HCT116 (cell line): ENCODE results near the gene CDH4. TPM values are rescaled to one million over a fixed set of nuclear protein-coding genes. Genes with fewer than 3 reads are reported as not detected.

Experiments
- ATAC-seq: fragments of 200-7000 bp; cut with Tn5 transposase; 2 replicates; pipeline ENCODE4 v1.9.1; 2020; ENCODE audit warnings: mild to moderate bottlenecking, moderate library complexity
- BruUV-seq: library from RNA; stranded (reverse); fragments of 400-500 nt; replicated peaks from 2 replicates; lab custom pipeline; 2021; lab: Mats Ljungman, UMichigan
- CTCF ChIA-PET: fragments of 300-600 bp; sonication (Branson Sonifier 250); formaldehyde crosslinking; loops from one replicate; lab custom pipeline; 2021; ENCODE audit warnings: antibody characterized with exemption; lab: Charles Lee
- POLR2A ChIA-PET: fragments of 300-600, 350-600 bp; sonication (Branson Sonifier 250); formaldehyde crosslinking; loops from one replicate; lab custom pipeline; 2021; ENCODE audit warnings: antibody characterized with exemption; lab: Charles Lee
- RAD21 ChIA-PET, 2 experiments: fragments of 300-600 bp; sonication (Branson Sonifier 250); formaldehyde crosslinking; loops; one replicate each; lab custom pipeline; 2023; ENCODE audit warnings: low total read pairs in 2 of 2; ENCODE audit not compliant: uncharacterized antibody in 2 of 2, unreplicated experiment in 2 of 2, low non-redundant PET in 1 of 2; lab: Charles Lee
- DNase-seq: peaks from one replicate; pipeline ENCODE4 v3.0.0-alpha.2; 2010; ENCODE audit warnings: low read depth, low spot score
- H2AFZ ChIP-seq: fragments of 200-600 bp; shearing (Covaris generic), sonication (generic); 2 replicates; pipeline ENCODE4 v1.6.1; 2017; ENCODE audit warnings: low read depth, mixed run types, mixed read lengths, antibody characterized with exemption, low read length; ENCODE audit not compliant: poor library complexity, severe bottlenecking
- H3K27ac ChIP-seq: 2 replicates; pipeline ENCODE4 v1.5.1; 2012; ENCODE audit warnings: low read depth, low read length
- H3K27me3 ChIP-seq: fragments of 200-600 bp; sonication (generic); 2 replicates; pipeline ENCODE4 v1.6.1; 2016; ENCODE audit warnings: mixed run types, low read length, mixed read lengths; ENCODE audit not compliant: insufficient read depth
- H3K36me3 ChIP-seq, 2 experiments: fragments of 200-500 bp in 1 of 2; fragments of 200-600 bp in 1 of 2; sonication (Bioruptor generic) in 1 of 2; sonication (generic) in 1 of 2; 2 replicates each; pipeline versions ENCODE4 v1.5.1 to v1.6.1; 2014 to 2016; ENCODE audit warnings: low read length in 2 of 2, inconsistent platforms in 1 of 2, mixed read lengths in 1 of 2, mixed run types in 1 of 2; ENCODE audit not compliant: insufficient read depth in 2 of 2, control insufficient read depth in 1 of 2
- H3K4me1 ChIP-seq, 2 experiments: fragments of 200-600 bp in 1 of 2; sonication (generic) in 1 of 2; 2 replicates each; pipeline versions ENCODE4 v1.5.1 to v1.6.1; 2012 to 2017; ENCODE audit warnings: low read length in 2 of 2, inconsistent platforms in 1 of 2, mild to moderate bottlenecking in 1 of 2, mixed read lengths in 1 of 2, mixed run types in 1 of 2, moderate library complexity in 1 of 2; ENCODE audit not compliant: insufficient read depth in 2 of 2, control insufficient read depth in 1 of 2
- H3K4me2 ChIP-seq: fragments of 200-600 bp; sonication (generic); 2 replicates; pipeline ENCODE4 v1.6.1; 2017; ENCODE audit warnings: mixed run types, low read length, mixed read lengths
- H3K4me3 ChIP-seq, 2 experiments: fragments of 200-600 bp in 1 of 2; sonication (generic) in 1 of 2; replicated peaks in 1 of 2; 2 replicates each; pipeline ENCODE4 v1.5.1; 2011 to 2016; ENCODE audit warnings: low read length in 2 of 2, control low read depth in 1 of 2, low read depth in 1 of 2, mild to moderate bottlenecking in 1 of 2, mixed read lengths in 1 of 2, mixed run types in 1 of 2
- H3K79me2 ChIP-seq: fragments of 200-600 bp; sonication (generic); 2 replicates; pipeline ENCODE4 v1.6.1; 2017; ENCODE audit warnings: mild to moderate bottlenecking, mixed run types, low read length, moderate library complexity, mixed read lengths; ENCODE audit not compliant: insufficient read depth
- H3K9ac ChIP-seq: fragments of 200-600 bp; sonication (generic); 2 replicates; pipeline ENCODE4 v1.6.1; 2016; ENCODE audit warnings: low read length, mixed read lengths
- H3K9me2 ChIP-seq: fragments of 200-600 bp; sonication (generic), shearing (Covaris generic); 2 replicates; pipeline ENCODE4 v1.6.1; 2017; ENCODE audit warnings: mixed run types, mild to moderate bottlenecking, moderate library complexity; ENCODE audit not compliant: insufficient read depth
- H3K9me3 ChIP-seq, 2 experiments: fragments of 200-500 bp in 1 of 2; fragments of 200-600 bp in 1 of 2; sonication (Bioruptor generic) in 1 of 2; sonication (generic) in 1 of 2; 2 replicates each; pipeline ENCODE4 v1.6.1; 2014 to 2017; ENCODE audit warnings: low read length in 2 of 2, mixed read lengths in 2 of 2, inconsistent platforms in 1 of 2, low read depth in 1 of 2, mild to moderate bottlenecking in 1 of 2, mixed run types in 1 of 2, moderate library complexity in 1 of 2; ENCODE audit not compliant: control insufficient read depth in 1 of 2, insufficient read depth in 1 of 2
- H4K20me1 ChIP-seq: fragments of 200-600 bp; sonication (generic), shearing (Covaris generic); 2 replicates; pipeline ENCODE4 v1.6.1; 2017; ENCODE audit warnings: mixed run types, mild to moderate bottlenecking, moderate library complexity; ENCODE audit not compliant: insufficient read depth
- EZH2 ChIP-seq: fragments of 200-600 bp; sonication (generic); IDR thresholded peaks from 2 replicates; pipeline ENCODE4 v1.6.1; 2017; ENCODE audit warnings: antibody characterized with exemption, mixed run types
- EZH2phosphoT487 ChIP-seq: fragments of 200-600 bp; IDR thresholded peaks from 2 replicates; pipeline ENCODE4 v1.6.1; 2018; ENCODE audit warnings: antibody characterized with exemption, borderline replicate concordance
- FOSL1 ChIP-seq: IDR thresholded peaks from 2 replicates; pipeline ENCODE4 v1.6.1; 2012; ENCODE audit warnings: low read depth
- JUND ChIP-seq: IDR thresholded peaks from 2 replicates; pipeline ENCODE4 v1.6.1; 2012
- TCF7L2 ChIP-seq: IDR thresholded peaks from 2 replicates; pipeline ENCODE4 v1.7.0; 2011; ENCODE audit warnings: borderline replicate concordance, inconsistent platforms; ENCODE audit not compliant: insufficient read depth, insufficient read length; ENCODE audit errors: extremely low read depth
- ZBTB33 ChIP-seq: IDR thresholded peaks from 2 replicates; pipeline ENCODE4 v1.6.1; 2011; ENCODE audit warnings: mild to moderate bottlenecking, low read length, moderate library complexity; ENCODE audit not compliant: insufficient replicate concordance; ENCODE audit errors: extremely low read depth
- intact Hi-C: fragments of 100-400 bp; cut with micrococcal nuclease; formaldehyde crosslinking; loops from 2 replicates; pipeline ENCODE4 v1.10.0; 2022
- total RNA-seq: library from RNA; stranded (reverse); gene quantifications from one replicate; pipeline ENCODE4 v1.2.1, GENCODE V29; 2021; ENCODE audit not compliant: unreplicated experiment
- TF ChIP-seq, protein P1 (sequence below), 3 experiments: fragments of 200-600 bp in 1 of 3; sonication (generic) in 1 of 3; IDR thresholded peaks in 2 of 3; conservative IDR thresholded peaks in 1 of 3; 2 replicates each; pipeline ENCODE4 v1.5.1; 2012 to 2017; ENCODE audit warnings: low read depth in 2 of 3, low read length in 2 of 3, antibody characterized with exemption in 1 of 3, borderline replicate concordance in 1 of 3, control low read depth in 1 of 3, mild to moderate bottlenecking in 1 of 3, mixed read lengths in 1 of 3, mixed run types in 1 of 3, moderate library complexity in 1 of 3; ENCODE audit not compliant: insufficient read depth in 1 of 3

The CDH4 gene
- total RNA-seq, 1 experiment from 2014 or later = not detected

- Histone ChIP-seq H3K9me3 (no peaks in the 10 kb centered on the region), H3K9ac (no peak overlapping the region), H3K4me1 (no peaks in the 10 kb centered on the region), H3K79me2 (no peaks in the 10 kb centered on the region), H3K4me2 (no peak overlapping the region), H3K27ac (no peak overlapping the region), H3K36me3 (no peaks in the 10 kb centered on the region), H3K4me3 (no peak overlapping the region), H3K9me2 (no peaks in the 10 kb centered on the region), H3K27me3 (peaks cover 17% of the 10 kb centered on the region), H2AFZ (no peak overlapping the region), H4K20me1 (no peaks in the 10 kb centered on the region)
- BruUV-seq = no TSS peak
- ChIA-PET CTCF (no interaction called here), POLR2A (no interaction called here), RAD21 (no interaction called here)
- intact Hi-C loops = no loop called here
- TF ChIP-seq FOSL1 (no peak), JUND (no peak), TCF7L2 (no peak), EZH2 (no peak), ZBTB33 (no peak), EZH2phosphoT487 (no peak)
- TF ChIP-seq, protein P1, sequence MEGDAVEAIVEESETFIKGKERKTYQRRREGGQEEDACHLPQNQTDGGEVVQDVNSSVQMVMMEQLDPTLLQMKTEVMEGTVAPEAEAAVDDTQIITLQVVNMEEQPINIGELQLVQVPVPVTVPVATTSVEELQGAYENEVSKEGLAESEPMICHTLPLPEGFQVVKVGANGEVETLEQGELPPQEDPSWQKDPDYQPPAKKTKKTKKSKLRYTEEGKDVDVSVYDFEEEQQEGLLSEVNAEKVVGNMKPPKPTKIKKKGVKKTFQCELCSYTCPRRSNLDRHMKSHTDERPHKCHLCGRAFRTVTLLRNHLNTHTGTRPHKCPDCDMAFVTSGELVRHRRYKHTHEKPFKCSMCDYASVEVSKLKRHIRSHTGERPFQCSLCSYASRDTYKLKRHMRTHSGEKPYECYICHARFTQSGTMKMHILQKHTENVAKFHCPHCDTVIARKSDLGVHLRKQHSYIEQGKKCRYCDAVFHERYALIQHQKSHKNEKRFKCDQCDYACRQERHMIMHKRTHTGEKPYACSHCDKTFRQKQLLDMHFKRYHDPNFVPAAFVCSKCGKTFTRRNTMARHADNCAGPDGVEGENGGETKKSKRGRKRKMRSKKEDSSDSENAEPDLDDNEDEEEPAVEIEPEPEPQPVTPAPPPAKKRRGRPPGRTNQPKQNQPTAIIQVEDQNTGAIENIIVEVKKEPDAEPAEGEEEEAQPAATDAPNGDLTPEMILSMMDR (IDR thresholded peaks at IDR 0.05 in 2 of 3, conservative IDR thresholded peaks at IDR 0.05 in 1 of 3; ENCODE audit: borderline replicate concordance in 1 of 3, insufficient read depth in 1 of 3, low read depth in 2 of 3, low read length in 2 of 3) = no peak
- DNase-seq (no peak), ATAC-seq (no peak)
Observed at GRCh38 chr20:61644378-61645076, 392.5 kb downstream of the CDH4 start.
